GM21786 (cell line): ENCODE measurements around the gene HS6ST3.
"Not testable (repeated sequence)": the region's sequence is repeated elsewhere in the genome, so short reads cannot be mapped to it uniquely, and the experiment has no call there.

Experiments
- ATAC-seq: cut with Tn5 transposase; IDR thresholded peaks from one replicate; pipeline ENCODE4 v1.9.1; 2021; ENCODE audit not compliant: unreplicated experiment

HS6ST3 gene

DNA sequence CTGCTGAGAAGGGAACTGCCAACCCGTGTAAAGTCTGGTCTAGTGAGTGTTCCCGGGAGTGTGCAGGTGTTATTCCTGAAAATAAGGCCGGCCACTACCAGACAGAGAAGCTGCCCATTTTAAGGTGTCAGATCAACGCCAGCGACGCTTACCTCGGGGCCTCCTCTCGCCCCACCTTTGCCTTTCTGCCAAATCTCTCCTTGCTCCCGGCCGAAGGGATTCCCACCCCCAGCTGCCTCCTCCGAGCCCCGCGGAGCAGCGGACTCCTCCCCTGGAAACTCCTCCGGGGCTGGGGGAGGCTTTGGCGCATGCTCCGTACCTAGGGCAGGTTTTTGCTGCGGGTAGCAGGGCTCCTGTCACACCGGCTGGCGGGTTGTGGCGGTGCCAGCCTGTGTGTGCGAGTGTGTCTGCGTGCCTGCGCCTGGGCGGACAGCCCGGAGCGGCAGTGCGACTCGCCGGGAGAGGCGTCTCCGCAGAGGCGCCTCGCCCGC is at the start of gene HS6ST3:
TSS of gene HS6ST3 (plus strand) at position 359 of the 491 bp plus-strand sequence.
- no peak for ATAC-seq

DNA sequence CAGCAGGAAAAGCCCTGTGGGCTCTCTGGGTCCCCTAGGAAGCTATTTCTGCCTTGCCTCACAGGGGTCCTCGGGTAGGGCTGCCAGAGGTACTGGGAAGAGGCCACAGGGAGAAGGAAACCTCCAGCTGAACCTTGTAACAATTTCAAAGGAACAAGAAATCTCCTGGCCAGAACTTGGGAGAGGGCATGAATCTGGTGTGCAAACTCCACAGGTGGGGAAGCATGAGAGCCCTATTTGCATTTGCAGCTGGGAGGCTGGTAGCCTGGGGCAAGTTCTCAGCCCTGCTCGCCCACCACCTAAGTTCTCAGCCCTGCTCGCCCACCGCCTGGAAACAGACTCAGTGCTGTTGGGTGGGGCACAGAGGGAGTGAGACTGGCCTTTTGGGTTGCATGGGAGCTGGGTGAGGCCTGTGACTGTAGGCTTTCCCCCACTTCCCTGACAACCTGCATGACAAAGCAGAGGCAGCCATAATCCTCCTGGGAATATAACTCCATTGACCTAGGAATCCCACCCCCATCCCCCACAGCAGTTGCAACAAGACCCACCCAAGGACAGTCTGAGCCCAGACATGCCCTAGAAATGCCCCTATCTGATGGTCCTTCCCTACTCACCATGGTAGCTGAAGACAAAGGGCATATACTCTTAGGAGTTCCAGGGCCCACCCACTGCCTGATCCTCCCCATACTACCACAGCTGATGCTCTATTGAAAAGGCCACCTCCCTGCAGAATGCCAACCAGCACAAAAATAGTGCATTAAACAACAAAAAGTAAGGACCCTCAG is 48.4 kb upstream of the HS6ST3 start:
- ATAC-seq: no peak

DNA sequence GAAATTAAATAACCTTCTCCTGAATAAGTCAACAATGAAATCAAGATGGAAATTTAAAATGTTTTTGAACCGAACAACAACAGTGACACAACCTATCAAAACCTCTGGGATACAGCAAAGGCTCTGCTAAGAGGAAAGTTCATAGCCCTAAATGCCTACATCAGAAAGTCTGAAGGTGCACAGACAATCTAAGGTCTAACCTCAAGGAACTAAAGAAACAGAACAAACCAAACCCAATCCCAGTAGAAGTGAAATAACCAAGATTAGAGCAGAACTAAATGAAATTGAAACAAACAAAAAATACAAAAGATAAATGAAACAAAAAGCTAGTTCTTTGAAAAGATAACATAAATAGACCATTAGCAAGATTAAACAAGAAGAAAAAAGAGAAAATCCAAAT is 45.7 kb upstream of the HS6ST3 start:
- ATAC-seq: no peak

DNA sequence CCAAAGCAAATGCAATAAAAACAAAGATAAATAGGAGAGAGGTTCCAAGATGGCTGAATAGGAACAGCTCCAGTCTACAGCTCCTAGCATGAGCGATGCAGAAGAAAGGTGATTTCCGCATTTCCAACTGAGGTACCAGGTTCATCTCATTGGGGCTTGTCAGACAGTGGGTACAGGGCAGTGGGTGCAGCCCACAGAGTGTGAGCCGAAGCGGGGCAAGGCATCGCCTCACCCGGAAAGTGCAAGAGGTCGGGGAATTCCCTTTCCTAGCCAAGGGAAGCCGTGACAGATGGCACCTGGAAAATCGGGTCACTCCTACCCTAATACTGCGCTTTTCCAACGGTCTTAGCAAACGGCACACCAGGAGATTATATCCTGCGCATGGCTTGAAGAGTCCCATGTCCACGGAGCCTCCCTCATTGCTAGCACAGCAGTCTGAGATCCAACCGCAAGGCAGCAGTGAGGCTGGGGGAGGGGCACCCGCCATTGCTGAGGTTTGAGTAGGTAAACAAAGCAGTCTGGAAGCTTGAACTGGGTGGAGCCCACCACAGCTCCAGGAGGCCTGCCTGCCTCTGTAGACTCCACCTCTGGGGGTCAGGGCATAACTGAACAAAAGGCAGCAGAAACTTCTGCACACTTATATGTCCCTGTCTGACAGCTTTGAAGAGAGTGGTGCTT is 43.3 kb upstream of the HS6ST3 start:
- ATAC-seq: not testable (repeated sequence)

DNA sequence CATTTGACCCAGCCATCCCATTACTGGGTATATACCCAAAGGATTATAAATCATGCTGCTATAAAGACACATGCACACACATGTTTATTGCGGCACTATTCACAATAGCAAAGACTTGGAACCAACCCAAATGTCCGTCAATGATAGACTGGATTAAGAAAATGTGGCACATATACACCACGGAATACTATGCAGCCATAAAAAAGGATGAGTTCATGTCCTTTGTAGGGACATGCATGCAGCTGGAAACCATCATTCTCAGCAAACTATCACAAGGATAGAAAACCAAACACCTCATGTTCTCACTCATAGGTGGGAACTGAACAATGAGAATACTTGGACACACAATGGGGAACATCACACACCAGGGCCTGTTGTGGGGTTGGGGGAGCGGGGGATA is 39.0 kb upstream of the HS6ST3 start:
- not testable (repeated sequence) for ATAC-seq

DNA sequence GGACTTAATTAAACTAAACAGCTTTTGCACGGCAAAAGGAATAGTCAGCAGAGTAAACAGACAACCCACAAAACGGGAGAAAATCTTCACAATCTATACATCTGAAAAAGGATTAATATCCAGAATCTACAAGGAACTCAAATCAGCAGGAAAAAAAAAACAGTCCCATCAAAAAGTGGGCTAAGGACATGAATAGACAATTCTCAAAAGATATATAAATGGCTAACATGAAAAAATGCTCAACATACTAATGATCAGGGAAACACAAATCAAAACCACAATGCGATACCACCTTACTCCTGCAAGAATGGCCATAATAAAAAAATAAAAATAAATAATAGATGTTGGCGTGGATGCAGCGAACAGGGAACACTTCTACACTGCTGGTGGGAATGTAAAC is 38.4 kb upstream of the HS6ST3 start:
- not testable (repeated sequence) for ATAC-seq

DNA sequence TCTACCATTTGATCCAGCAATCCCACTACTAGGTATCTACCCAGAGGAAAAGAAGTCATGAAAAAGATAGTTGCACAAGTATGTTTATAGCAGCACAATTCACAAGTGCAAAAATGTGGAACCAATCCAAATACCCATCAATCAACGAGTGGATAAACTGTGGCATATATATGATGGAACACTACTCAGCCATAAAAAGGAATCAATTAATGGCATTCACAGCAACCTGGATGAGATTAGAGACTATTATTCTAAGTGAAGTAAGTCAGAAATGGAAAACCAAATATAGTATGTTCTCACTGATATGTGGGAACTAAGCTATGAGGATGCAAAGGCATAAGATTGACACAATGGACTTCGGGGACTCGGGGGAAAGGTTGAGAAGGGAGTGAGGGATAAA is 38.0 kb upstream of the HS6ST3 start:
- ATAC-seq: not testable (repeated sequence)

DNA sequence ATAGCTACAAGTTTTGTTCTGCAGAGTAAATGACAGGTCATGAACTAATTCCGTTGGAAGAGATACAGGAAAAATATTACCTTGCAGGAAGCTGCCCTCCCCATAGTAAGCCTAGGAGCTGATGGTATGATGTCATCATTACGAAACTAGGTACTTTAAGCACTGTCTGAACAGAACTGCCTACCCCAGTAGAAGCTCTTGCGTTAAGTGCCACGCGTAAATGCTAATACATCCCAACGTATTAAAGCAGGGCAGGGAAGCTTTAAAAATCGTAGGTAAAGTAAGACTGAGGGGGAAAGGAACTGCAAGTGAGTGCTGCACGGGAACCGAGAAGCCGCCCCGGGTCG is 37.3 kb upstream of the HS6ST3 start:
- peak; percentile 53 for ATAC-seq

DNA sequence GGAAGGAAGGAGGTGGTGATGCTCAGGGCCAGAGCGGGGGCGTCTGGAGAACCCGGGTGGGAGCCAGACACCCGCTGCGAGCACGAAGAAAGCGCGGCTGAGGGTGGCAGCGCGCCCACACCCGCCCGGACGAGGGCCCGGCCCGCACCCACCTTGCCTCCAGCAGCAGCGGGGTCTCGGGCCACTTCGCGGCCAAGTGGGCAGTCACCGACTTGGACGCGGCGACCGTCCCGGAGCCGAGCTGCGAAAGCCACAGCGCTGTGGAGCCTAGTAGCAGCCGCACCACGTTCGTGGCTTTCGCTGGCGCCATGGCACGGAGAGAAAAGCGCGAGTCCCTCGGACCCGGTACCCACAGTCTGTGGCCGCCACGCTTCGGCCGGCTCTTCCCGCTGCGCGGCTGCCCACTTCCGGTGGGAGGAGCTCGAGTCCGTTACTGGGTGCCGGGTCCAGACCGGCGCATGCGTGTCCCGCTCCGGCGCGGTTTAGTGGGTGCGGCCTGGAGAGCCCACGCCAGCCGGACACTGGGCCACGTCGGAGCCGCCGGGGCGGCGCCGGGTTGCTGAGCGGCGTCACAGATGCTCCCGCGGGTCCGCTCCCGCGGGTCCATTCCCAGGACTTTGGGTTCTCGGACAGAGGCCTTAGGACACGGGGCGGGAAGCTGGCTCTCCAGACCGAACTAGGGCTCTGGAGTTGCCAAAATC is 36.8 kb upstream of the HS6ST3 start, which contains the start of gene UGGT2:
TSS of gene UGGT2 (minus strand) at position 399 of the 701 bp plus-strand sequence. CDS start at position 310, 89 bp downstream.
- peak; percentile 96 for ATAC-seq

DNA sequence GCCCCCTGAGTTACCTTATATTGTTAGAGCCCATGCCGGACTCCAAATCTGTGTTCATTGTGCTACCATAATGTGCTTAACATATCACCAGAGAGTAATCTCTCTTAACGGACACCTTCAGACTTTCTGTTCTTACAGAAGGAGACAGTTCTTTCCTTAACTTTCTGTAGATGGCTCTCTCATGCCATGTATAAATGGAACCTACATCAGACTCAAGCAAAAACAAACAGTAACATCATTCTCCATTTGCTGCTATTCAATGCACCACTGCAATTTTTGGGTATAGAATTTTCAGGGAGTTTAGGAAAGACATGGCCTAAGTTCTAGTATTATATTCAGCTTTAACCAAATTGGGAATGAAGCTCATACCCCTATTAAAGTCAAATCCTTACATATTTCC is 24.1 kb upstream of the HS6ST3 start:
- ATAC-seq: no peak

DNA sequence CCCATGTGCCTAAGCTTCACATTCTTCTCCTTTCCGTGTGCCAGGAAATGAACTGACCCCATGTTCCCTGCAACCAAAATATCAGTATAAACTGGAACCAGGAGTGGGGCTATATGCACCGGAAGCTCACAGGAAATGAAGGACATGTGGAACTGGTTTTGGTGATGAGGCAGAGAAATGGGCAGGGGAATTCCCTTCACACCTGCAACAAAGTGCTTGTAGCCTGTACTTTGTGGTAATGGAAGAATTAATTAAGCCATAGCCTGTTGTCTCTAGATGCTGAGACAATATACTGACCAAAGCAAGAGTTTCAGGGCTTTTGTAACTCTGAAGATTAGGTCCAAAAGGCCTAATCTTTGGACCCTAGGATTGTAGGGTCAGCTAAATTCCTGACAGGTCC is 21.2 kb upstream of the HS6ST3 start:
- ATAC-seq: no peak

DNA sequence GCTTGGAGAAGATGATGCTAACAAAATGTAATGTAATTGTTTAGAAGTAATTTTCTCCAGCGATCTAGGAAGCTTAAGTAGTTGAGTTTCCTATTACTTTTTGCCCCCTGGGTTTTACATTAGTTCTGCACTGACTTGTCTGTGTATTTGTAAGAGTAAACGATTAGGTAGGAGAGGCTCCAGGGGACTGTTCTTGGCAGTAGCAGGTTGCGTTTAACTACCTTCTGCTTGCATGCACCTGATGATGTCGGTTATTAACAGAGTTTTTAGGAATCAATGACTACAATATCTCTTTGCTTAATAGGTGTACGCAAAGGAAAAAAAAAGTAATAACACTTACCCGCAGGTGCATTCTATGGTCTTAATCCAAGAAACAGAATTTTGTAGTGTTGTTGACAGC is 18.4 kb upstream of the HS6ST3 start:
- ATAC-seq: no peak

DNA sequence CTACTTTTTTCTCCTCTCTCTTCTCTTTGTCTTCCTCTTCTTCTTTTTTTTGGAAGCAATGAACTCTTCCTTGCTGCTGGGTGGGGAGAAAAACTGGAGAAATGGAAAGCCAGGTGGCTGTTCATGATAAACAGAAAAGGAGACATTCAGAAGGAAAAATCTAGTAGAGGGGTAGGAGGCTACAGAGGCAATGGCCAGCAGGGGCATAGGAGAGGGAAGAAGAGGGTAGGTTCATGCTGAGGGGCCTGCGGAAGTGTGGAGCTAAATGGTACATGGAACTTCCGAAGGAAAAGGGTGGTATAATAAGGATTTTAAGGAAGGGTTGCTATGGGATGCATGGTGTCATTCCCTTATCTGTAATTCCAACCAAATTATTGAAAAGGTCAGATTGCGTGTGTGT is 17.5 kb upstream of the HS6ST3 start:
- no peak for ATAC-seq

DNA sequence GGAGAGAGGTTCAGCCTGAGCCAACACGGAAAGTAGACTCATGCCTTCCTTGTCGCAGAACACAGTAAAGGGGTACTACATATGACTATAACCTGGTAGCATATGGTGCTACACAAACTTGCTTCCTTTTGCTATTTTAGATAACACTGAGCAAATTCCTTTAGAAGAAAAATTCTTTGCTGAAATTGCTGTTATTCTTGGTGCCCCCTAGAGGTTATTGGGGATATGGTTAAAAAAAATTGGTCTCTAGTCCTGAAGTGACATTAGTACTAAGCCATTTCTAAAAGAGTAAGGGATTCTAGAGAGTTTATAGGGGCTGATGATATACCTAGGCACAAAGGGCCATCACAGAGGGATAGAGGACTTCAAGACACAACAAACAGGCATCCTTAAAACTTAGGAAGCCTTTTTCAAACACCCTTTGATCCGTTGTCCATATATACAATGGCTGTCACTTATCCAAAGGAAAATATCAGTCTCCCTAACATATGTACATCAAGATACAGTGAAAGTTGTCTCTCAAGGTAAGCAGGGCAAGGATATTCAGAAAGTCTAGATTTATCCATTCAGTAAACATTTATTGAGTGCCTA is 13.9 kb upstream of the HS6ST3 start:
- ATAC-seq: no peak

DNA sequence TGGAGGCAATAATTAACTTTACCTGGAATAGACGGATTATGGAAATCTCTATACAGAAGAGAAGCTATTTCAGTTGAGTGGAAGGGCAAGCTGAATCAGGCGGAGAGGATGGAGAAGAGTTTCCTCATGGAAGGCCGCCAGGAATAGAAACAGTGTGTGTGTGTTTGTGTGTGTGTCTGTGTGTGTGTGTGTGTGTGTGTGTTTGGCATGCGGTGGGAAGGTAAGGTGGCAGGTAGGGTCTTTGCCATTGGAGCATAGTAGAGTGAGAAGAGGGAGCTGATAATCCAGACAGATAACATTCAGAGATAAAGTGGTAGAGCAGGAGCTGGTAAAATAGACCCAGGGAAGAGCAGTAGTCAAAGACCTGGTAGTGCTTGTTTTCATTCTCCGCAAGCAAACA is 9.2 kb upstream of the HS6ST3 start:
- ATAC-seq: no peak

DNA sequence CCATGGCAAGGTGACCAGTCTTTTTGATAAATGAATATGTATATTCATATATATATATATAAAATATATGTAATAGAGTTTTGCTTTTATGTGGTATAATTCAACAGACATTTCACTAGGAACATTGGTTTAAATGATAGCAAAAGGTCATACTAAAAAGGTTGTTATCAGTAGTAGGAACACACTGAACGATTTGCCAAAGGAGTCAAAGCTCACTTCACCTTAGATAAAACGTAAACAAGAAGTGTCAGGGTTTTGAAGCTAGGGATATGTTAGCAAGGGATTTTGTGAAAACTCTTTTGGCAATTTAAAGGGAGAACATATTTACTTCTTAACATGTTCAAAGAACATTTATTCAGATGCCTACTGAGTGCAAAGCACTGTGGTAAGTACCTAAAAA is 8.0 kb upstream of the HS6ST3 start:
- no peak for ATAC-seq

DNA sequence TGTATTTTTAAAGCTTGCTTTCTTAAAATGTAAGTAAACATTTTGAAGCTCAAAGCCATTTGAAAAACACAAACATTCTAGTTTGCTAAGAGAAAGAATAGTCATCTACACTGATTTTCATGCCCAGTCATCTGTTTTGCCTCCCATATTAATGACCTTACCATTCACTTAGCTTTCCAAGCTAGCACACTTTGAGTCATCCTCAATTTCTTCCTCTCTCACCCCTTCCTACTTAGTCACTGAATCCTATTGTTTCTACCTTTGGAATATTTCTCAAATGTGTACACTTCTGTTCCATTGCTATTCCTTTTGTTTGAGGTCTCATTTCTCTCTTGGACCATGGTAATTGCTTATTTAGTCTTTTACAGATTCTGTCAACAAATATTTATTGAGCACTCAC is 7.3 kb upstream of the HS6ST3 start:
- ATAC-seq: no peak

DNA sequence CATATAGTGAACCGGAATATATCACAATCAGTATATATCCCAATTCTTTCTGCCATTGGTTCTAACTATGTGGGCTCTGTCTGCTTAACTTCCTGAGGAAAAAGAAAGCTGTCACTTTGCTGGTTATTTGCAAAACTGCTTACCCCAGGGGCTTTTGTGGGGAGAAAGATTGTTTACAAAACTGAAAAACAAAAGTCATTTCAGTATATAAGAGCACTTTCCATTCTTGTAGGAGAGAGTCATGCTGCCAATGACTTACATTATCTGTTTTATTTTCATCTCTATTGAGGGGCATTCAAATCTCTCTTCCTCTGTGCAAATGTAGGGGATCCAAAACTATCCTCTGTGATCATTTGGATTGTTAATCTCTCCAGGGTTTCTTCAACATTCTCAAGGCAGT is 3.2 kb upstream of the HS6ST3 start:
- ATAC-seq: no peak

DNA sequence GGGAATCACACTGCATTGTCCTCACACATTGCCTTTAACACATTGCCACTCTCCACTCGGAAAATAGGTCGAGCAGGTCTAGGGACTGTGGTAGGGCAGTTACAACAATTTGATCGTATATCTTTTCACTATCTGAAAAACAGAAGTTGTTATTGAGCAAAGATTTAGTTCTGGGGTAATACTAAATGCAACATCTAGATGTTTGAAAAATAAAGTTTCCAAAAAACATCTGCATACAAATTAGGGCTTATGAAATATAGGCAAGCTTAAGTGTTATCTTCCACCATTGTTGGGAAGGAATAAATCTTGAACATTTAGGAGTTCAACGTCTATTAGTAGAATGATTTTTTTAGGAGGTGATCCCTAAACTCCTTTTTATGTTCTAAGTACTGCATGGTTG is 768 bp upstream of the HS6ST3 start:
- ATAC-seq: no peak

DNA sequence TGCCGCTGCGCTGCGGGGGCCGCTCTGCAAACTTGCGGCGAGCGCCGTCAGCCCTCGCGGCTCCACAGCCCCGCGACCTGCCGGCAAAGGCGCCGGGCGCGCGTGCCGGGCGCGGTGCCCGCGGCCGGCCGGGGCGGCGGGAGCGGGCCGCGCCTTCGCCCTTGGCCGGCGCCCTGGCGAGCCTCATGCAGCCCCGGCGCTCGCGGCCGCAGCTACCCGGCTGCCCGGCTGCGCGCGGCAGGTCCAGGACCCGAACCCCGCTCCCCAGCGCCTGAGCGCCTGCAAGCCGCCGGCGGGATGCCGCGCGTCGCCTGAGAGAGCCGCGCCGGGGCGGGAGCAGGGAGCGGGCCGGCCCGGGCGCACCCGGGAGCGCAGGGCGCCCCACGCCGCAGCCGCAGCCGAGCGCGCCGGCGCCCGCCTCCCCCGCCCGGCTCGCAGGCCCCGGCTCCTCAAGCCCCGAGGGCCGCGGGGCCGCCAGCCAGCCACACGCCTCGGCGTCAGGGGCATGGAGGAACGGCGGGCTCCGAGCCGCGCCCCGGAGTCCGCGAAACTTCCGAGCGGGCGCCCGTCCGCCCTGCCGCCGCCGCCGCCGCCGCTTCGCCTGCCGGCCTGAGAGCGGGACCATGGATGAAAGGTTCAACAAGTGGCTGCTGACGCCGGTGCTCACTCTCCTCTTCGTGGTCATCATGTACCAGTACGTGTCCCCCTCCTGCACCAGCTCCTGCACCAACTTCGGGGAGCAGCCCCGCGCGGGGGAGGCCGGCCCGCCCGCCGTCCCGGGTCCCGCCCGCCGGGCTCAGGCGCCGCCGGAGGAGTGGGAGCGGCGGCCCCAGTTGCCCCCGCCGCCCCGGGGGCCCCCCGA is 564 bp downstream of the HS6ST3 start:
- ATAC-seq: no peak
